ENCODE results near the gene NLE1.

GRCh38 chr17:35116845-35117244 lies 25.3 kb downstream of the NLE1 start:
- TF ChIP-seq NPAS2 (CRISPR knock-in tag; IDR thresholded peaks at IDR 0.05; ENCODE audit: borderline replicate concordance) (no peak), MYC (IDR thresholded peaks at IDR 0.05; ENCODE audit: borderline replicate concordance, low read length) (no peak), SMC3 (IDR thresholded peaks at IDR 0.05) (no peak), RFX5 (IDR thresholded peaks at IDR 0.05) (no peak)
